ENCODE results near the gene MRPL21.
"Not testable (repeated sequence)": the region's sequence is repeated elsewhere in the genome, so short reads cannot be mapped to it uniquely, and the experiment has no call there.

The MRPL21 gene

DNA sequence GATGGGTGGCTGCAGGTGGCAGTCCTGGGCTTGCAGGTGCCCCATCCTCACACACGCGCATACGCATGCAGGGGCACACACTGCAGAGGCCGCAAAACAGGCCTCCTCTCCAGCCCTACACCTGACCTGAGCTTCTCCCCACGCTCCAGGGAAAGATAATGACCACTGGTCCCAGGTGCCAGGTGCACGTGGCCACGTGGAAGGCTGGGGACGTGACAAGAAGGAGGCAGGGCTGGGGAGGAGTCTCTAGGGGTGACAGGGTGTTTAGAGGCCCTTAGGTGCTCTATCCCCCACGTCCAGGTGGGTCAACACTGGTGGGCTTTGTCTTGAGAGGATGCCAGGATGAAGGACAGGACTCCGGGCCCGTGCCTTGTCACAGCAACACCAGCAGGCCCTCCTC is 38.4 kb downstream of the MRPL21 start:
- no peak for DNase-seq

DNA sequence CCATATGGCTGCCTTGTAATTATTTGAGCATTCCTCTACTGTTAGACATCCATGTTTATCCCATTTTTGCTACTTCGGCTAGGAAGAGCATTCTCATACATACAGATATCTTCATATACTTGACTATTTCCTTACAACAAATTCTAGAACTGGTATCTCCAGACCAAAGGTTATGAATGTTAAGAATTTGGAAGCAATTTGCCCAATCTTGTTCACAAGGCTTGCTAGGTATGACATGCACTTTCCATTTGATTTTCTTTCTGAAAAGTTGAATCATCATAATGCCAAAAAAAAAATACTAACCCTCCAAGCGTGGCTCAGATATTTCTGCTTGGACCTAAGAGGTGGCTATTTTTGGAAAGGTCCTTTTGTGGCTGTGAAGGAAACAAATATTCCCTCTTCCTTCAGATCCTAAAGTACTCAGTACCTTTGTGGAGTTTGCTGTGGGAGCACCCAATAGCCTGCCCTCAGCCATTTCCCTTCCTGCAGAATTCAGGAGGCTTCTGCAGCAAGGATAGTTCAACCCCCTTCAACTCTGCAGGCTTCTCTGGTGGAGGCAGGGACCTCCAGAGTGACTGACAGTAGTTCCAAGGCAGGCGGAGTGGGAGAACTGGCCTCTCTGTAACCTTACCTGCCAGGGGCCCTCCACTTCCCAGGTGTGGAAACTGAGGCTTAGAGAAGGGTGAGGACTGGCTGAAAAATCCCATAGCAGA is 39.9 kb downstream of the MRPL21 start:
- no peak for DNase-seq

DNA sequence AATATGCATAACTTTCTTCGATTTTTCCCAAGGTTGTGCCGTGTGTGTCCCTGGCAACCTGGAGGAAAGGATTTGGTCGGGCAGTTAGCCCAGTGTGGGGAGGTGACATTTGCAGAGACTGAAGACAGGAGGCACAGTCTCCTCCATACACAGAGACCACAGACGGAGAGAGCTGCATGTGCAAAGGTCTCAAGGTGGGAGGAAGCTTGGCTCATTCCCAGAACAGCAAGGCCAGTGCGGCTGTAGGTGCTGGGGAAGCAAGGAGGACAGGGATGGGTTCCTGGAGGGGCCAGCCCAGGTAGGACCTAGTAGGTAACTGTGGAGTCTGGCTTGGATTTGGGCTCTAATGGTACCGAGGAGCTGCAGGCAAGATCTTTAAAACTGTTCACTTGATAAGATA is 41.2 kb downstream of the MRPL21 start:
- DNase-seq, result no peak

DNA sequence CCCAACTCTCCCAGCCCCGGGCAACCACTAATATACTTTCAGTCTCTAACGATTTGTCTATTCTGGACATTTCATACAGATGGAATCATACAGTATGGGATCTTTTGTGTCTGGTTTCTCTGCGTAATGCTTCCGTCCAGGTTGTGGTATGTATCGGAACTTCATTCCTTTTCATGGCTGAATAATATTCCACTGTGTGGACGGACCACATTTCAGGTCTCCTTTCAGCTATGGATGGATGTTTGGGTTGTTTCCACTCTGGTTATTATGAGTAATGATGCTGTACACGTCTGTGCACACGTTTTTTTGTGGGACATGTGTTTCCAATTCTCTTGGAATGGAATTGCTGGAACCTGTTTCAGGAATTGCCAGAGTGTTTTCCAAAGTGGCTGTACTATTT is 44.5 kb downstream of the MRPL21 start:
- DNase-seq, result no peak

DNA sequence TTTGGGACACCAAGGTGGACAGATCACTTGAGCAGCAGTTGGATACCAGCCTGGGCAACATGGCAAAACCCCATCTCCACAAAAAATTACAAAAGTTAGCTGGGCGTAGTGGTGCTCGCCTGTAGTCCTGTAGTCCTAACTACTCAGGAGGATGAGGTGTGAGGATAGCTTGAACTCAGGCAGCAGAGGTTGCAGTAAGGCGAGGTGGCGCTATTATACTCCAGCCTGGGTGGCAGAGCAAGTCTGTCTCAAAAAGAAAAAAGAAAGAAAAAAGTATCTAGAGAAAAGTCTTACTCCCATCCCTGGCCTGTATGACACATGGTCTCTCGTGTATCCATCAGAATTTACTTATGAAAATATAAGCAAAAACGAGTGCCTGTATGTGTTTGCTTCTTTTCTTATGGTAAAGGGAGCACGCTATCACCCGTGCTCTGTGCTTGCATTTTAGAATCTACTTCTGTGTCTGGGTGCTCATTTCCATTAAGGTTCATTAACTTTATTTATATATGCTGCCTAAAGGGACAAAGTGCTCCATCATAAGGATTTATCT is 46.5 kb downstream of the MRPL21 start:
- DNase-seq, result no peak

DNA sequence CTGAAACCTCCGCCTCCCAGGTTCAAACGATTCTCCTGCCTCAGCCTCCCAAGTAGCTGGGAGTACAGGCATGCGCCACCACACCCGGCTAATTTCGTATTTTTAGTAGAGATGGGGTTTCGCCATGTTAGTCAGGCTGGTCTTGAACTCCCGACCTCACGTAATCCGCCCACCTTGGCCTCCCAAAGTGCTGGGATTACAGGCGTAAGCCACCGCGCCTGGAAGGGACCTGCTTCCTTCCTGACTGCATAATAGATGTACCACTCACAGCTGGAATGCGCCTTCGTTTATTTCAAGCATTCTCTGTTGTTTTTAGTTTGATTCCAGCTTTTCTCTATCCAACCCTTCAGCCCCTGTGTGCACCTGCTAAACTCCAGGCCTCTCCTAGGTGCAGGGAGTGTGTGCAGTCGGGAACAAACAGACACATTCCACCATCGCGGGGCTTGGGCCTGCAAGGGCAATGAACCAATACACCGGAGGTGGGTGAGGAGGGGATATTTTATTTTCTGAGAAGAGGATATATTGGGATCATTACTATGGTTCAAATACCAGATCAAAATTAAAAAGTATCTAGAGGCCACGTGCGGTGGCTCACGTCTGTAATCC is 47.1 kb downstream of the MRPL21 start:
- not testable (repeated sequence) for DNase-seq

DNA sequence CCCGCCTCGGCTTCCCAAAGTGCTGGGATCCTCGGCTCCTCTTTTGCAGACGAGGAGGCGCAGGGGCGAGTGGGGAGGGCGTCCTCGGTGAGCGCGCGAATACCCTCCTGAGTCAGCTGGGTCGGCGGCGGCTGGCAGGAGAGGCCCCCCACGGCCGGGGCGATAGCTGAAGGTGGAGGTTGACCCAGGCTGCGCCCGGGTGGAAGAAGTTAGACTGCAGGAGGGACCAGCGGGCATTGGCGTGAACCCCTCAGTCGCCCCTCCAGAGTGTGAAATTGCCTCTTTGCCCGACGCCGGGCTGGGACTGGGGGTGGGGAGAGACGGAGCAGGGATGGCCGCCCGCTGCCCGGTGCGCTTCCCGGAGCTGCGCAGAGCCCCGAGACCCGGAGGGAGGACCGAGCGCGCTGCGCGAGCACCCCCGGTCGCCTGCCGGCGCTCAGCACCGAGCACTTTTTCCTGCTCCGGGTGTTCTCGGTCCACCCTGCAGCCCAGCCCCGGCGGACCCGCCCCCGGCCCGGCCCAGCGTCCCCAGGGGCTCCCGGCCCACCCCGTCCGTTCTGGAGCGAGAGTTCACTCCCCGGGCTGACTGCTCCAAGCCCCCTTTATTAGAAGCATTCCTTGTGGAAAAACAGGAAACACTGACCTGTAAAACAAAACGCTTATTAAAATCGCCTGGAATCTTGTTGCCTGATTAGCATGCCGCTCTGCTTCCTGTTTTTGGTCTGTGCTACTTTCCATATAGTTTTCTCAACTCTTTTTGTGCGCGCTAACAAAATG is 48.2 kb downstream of the MRPL21 start:
- DNase-seq, result peak; percentile 34 to 36

DNA sequence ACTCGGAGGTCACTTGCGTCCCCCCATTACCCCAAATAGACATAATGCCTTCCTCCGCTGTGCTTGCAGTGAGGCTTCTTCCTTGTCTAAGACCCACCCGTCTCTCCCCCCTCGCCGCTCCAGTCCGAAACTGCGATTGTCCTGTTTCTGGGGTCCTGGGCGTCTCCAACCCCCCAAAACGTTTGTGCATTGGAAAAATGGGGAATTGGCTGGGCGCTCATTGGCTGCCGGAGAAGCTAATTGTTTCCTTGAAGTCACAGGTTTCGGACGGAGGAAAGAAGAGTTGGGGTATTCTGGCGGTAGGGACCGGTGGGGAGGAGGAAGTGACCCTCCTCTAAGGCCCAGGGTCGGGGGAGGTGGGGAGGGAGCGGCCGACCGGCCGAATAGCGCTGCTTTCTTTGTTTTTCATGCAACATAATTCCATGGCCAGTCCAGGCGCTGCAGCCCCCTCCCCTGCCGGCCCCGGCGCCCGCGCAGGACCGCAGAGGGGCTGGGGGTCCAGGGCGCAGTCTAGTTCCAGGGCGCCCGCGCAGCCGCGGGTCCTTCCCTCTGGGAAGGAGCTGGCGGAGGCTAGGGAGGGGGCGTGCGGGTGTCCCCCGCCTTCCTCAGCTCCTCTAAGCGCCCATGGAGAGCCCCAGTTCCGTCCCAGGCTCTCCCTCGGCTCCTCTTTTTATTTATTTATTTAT is 49.2 kb downstream of the MRPL21 start:
- DNase-seq, result no peak

DNA sequence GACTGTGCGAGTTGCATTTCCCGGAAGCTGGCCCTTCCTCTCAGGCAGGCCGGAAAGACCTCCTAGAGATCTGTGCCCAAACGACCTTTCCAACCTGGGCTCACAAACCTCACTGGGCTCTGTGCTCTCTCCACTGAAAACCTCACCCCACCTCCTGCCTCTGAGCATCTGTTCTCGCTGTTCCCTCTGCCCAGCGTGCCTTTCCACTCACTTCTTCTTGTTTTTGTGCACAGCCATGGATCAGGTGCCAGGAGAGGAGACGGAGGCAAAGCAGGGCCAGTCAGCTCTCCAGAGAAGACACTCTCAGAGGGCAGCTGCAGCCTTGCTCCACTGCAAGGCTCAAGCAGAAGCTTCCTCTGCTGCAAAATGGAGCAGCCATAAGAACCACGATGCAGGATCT is 51.0 kb downstream of the MRPL21 start:
- DNase-seq, result no peak

DNA sequence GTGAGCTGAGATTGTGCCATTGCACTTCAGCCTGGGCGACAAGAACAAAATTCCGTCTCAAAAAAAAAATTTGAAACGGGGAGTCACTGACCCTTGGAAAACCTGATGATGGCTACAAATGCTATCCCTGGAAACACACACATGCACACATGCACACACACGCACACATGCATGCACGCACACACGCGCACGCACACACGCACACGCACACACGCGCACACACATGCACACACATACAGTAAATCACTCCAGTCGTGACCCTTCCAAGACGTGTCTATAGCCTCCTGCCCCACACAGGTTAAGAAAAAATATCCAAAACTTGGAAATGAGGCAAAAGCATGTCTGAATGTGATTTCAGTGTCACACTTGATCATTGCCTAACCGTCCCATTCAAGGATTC is 55.2 kb downstream of the MRPL21 start:
- DNase-seq, result no peak

DNA sequence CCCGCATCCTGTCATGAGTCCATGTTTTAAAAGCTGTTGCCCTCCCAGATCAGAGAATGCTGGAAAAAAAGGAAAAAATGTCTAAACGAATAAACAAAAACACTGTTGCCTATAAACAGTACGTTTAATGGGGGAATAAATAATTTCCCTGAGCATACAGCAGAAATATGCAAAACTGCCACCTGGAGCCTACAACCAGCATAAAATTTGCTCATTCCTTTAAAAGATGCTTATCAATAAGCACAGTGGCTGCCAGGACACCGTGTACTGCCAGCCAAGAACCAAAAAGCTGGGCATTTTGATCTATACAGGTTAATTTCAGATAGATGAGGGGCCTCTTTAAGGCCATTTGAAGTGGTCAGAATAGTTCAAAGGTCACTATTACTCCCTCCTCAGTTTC is 56.2 kb downstream of the MRPL21 start:
- no peak for DNase-seq

DNA sequence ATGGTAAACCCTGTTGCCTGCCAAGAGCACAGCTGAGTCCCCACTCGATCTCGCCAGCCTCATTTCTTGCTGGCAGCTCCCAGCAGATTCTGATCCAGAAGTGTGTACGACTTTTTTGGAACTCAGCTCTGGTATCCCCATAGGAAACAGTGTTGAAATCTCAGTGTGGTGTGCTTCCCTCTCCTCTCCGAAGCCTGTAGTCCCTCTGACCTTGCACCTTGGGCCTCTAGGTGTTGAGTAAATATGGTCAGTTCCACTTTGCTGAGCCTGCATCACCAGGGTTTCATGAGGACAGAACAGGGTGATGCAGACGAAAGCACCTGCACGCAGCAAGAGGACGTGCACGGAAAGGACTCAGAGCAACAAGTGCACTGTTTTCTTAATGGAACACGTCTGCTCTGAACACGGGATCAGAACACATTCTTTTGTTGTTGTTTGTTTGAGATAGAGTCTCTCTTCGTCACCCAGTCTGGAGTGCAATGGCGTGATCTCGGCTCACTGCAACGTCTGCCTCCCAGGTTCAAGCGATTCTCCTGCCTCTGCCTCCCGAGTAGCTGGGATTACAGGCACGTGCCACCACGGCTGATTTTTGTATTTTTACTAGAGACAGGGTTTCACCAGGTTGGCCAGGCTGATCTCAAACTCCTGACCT is 58.2 kb downstream of the MRPL21 start:
- DNase-seq, result no peak

DNA sequence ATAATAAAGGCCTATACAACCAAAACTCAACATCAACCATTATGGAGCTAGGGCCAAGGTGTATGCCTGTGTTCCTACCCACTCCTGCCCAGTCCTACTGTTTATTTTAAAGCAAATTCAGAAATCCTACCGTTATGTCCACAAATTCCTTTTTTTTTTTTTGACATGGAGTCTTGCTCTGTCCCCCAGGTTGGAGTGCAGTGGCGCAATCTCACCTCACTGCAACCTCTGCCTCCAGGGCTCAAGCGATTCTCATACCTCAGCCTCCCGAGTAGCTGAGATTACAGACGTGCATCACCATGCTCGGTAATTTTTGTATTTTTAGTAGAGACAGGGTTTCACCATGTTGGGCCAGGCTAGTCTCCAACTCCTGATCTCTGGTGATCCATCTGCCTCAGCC is 58.8 kb downstream of the MRPL21 start:
- no peak for DNase-seq

DNA sequence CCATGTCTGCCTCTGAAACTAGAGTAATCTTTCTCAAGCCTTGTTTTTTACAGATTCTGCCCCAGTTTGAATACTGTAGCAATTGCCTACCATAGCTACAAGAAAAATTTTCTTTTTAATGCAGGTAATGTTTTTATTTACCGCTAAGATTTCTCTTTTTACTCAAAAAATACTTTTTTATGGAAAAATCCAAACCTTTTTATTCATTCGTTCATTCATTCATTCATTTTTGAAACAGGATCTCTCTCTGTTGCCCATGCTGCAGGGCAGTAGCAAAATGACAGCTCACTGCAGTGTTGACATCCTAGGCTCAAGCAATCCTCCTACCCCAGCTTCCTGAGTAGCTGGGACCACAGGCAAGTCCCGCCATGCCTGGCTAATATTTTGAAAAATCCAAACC is 59.3 kb downstream of the MRPL21 start:
- DNase-seq, result peak in 1 of 2 experiments; percentile 14

DNA sequence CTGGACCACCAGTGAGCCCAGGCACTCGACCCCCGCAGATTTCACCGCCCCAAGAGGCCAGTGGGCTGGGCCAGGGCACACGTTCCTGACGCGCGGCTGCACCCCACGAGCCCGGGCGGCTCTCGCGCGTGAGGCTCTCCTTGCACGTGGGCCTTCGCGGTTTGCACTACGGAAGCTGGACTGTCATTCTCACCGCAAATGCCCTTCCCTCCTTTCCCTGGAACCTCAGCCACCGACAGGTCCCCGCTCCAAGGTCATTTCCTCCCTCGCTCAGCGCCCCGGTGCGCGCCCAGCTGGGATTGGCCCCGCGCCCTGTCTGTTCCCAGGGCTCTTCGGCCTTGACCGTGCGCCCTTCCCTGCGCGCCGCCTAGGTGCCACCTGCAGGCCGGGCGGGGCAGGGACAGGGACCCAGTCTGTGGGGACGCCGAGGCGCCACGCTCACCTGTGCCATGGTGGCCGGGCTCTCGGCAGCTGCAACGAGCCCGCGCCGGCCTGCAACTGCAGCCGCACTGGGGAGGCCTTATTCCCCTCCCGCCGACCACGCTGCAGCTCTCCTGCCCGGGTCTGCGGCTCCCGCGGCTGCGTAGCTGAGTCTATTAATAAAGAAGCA is 59.8 kb downstream of the MRPL21 start:
- DNase-seq, result peak; percentile 75 to 76

DNA sequence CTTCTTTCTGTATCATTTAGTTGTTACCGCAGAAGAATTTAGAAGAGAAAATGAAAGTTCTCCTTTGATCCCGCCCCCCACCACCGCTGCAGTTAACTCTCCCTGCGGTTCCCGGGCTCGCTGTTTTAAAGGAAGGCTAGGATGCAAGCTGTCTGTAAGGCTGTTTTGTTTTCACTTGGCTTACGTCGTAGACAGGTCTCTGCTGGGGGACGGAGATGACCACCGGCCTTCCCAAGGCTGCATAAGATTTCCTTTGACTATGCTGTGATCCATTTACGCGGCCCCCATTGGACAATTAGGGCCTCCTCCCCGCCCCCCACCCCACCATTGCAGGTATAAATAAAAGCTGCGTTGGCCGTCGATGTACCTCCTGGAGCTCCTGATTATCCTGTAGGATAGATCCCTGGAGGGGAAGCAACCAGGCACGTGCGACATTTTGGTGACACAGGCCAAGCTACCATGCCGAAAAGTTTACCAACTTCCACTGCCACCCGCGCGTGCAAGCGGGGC is 60.5 kb downstream of the MRPL21 start:
- peak; percentile 40 to 50 for DNase-seq

DNA sequence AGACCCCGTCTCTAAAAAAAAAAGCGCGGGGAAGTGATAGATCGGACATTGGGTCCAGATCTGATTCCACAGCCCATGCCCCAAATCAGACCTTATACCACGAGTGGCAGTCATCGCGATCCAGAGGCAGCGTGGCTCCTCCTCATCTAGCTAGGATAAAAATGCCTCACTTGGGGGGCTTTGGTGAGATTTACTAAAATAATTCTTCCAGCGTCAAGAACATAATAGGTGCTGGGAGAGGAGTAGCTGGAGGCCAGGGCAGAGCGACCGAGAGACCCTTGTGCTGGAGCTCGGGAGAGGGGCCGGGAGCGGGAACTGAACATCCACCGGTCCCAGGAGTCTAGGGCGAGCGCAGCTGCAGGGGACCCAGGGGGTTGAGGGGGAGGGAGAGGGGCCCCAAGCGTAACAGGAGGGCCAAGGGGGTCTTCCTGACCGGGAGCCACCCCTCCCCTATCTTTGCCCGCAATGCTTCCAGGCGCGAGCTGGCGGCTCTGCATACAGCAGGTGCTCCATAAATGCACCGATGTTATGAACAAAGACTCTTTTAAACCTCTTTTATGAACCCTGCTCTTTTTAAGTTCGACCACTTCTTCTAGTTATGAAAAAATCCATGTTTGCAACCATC is 61.1 kb downstream of the MRPL21 start:
- no peak for DNase-seq

DNA sequence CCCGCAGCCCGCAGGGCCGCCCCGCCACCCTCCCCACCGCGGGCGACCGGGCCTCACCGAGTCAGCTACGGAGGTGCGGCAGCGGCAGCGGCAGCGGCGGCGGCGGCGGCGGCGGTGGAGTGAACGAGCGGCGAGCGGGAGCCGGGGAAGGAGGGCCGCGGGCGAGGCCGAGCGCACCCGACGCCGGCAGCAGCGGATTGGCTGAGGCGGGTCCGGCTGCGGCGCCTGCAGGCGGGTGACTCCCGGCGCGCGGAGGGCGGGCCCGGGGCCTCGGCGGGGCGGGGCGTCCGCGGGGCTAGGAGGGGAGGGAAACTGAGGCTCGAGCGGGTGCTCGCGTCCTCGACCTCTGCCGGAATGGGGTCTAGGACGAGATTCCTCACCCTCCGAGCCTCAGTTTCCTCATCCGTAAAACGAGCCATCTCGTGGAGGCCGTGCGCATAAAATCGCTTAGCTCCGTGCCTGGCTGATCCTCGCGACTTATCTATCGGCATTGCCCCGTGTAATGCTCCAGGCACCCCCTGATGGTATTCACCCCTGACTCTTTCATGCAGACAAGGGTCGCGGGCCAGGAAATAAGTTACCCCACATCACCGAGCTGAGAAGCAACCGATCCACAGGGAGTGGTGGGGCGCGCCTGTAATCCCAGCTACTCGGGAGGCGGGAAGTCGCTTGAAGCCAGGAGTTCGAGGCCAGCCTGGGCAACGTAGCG is 61.8 kb downstream of the MRPL21 start, which contains the start of gene CPT1A:
TSS of gene CPT1A (minus strand) at position 199 of the 709 bp plus-strand sequence. CDS start 26,442 bp downstream, outside the sequence.
- DNase-seq, result peak; percentile 55 to 56

Data from AML-193 (cell line).